UCSD-AML1 (cell line): ENCODE data around the gene MPV17.
"Not testable (repeated sequence)": the region's sequence is repeated elsewhere in the genome, so short reads cannot be mapped to it uniquely, and the experiment has no call there.

Source experiments
- DNase-seq: peaks from one replicate; lab custom pipeline; 2025; ENCODE audit not compliant: unreplicated experiment; lab: John Stamatoyannopoulos, UW

Gene MPV17

DNA sequence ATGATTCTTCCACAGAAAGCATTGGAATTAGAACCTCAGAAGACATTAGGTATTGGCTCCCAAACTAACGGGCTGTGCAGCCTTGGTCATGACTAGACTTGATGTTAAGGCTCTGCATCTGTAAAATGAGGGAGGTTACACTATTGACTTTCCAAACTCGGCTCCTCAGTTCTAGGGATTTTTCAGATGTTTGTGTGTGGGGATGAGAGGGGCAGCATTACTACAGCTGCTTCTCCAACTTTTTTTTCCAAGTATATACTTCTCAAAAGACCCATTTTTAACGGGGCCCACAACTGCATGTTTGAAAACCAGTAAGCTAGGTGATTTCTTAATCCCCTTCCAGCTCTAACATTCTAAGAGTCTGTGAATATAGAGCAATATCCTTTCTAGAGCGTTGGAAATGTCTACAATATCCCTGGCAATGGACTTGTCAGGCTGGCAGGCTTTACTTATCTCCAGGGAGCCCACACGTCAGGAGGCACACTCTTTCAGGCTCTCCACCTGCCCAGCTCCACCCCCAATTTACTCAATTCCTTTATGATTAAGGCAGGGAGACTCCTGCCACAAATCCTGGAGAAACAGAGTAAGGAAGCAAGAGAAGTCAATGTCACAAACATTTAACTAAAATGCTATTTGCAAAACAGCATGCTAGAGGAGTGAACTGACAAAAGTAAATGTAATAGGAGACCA, 844 bp upstream of the MPV17 start:
- no peak for DNase-seq

DNA sequence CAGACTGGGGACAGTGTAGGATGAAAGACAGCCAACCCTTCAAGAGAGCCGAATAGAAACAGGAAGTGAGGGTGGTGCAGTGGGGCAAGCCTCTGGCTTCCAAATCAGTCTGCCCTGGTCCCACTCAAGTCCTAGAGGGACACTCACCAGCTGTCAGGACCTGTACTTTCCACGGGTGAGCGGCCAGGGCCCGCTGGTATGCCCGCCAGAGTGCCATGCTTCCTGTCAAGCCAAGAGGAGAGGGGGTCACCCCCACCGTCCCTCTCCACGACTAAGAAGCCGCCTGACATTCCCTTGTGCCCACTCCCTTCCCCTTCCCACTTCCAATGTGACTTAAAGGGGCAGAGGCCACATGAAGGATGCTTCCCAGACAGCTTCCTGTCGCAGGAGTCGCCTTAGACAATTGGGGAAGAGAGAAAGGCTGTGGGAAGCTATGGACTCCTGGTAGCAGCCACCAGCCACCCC, 564 bp downstream of the MPV17 start:
- no peak for DNase-seq

DNA sequence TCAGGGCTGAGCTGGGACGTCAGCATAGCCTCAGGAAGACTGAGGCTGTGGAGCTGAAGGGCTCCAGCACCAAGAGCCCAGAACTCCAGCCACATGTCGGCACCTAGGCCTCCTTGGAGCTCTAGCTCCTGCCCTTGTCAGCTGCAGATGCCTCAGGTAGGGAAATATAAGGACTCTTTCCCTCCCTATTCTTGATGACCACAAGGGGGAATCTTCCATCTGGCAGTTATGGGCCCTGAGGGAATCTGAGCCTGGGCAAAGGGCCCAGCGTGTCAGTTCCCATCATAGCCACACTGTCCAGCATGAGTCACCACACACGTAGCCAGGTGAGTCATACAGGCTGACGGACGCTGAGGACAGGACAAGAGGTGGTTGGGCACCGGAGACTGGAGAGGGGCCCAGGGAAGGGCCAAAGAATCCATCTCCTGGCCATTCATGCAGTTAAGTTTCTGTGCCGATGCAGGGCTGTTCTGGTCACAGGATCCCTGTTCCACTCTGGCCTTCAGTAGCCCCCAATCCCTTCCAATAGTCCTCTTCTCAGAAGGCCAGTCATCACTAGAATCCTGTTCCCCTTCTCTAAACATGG, 1.8 kb downstream of the MPV17 start:
- DNase-seq: no peak

DNA sequence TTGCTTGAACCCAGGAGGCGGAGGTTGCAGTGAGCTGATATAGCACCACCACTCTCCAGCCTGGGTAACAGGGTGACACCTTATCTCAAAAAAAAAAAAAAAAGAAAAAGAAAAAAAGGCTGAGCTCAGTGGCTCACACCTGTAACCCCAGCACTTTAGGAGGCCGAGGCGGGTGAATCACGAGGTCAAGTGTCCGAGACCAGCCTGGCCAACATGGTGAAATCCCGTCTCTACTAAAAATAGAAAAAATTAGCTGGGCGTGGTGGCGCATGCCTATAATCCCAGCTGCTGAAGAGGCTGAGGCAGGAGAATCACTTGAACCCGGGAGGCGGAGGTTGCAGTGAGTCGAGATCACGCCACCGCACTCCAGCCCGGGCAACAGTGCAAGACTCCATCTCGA, 3.1 kb downstream of the MPV17 start:
- not testable (repeated sequence) for DNase-seq

DNA sequence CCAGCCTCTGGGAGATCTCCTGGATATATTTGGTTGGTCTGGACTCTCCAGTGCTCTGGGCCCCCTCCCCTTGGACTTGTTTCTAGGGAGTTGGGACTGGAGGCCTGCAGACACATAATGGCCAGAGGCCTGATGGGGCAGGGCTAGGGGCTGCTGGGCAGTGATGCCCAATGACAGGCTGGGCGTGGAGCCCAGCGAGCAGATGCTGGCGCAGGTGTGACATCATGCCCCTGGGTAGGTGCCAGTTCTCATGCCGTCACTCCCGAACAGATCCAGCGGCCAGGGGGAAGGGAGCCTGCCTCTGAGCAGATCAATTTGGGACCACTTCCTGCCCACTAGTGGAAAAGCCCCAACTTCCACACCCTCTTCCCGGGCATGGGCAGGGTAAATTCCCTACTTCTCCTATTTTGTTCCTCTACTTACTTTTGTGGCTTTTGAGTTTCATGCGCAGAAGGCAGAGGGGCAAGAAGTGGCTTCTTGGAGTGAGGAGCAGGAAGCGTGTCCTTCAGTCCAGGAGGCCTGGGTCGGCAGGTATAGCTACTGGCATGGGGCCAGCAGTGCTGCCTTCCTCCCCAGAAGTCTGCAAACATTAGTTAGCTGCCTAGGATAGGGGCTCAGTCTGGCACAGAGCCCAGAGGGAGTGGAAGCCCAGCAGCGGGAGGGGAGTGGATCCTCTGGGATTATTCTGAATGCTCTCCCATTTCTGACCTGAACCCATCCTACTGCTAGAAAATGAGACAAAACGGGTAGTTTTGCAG, 6.1 kb downstream of the MPV17 start:
- no peak for DNase-seq

DNA sequence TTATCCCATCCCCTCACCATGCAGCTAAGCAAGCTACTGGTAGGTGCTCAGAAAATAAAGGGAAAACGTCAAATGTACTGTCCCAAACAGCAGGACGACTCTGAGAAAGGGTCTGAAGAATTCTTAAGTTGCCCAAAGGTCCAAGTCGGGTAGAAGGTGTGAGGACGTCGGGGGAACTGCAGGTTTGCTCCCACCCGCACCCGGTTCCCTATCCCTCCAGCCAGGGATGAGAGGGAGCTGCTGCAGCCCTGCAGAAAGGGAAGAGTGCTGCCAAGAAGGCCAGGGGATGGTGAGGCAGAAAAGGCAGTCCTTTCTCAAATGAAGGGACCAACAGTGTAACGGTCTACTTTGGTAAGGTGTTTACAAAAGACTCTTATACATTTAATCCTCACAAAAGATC, 7.8 kb downstream of the MPV17 start:
- no peak for DNase-seq

DNA sequence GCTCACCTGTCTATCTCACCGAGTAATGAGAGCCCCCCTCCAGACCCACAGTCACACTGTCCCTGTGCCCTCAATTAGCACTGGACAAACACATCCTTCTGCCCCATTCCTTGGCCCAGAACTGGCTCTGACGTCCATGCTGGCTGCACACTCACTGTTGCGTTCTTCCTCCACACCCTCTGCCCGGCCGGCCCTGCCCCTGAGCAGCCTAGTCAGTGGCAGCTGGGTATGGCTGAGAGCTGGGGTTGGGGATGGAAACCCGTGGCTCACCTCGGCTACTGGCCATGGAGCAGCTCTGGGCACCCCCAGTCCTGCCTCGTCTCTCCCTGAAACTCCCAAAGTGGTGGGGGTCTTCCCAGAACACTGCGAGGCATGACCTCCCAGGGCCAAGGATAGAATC, 8.2 kb downstream of the MPV17 start:
- no peak for DNase-seq

DNA sequence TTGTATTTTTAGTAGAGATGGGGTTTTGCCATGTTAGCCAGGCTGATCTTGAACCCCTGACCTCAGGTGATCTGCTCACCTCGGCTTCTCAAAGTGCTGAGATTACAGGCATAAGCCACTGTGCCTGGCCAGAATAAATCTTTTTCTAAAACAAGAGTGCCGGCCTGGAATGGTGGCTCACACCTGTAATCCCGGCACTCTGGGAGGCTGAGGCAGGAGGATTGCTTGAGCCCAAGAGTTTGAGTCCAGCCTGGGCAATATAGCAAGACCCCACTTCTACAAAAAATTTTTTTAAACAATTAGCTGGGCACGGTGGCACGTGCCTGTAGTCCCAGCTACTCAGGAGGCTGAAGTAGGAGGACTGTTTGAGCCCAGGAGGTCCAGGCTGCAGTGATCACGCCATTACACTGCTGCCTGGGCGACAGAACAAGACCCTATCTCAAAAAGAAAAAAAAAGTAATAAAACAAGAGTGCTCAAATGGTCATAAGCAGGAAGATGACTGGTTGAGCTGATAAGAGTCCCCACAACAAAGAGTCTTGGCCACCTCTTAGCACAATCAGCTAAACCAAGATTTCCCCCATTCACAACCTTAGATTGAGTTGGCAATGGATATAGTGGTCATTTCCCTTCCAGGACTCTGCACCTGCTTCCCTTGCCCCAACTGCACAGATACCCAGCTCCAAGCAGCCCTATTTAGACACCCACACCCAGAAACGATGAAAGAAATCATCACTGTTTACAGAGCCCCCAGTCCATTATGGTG, 8.8 kb downstream of the MPV17 start:
- no peak for DNase-seq

DNA sequence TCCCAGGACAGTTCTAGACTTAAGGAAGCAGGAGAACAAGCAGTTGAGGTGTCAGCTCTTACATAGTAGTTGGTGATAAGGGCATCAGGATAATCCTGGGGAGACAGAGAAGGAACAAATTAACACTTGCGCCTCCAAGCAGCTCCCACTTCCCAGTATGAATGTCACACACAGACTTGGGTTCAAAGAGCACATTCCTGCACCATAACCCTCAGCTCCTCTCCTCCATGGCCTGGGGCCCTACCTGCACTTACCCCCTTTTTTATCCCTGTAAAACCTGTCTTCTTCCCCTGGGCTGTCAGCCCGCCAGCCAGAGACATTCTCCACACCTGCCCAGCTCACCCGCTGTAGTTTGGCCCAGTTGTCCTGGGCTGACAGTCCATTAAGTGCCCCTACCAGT, 10.7 kb downstream of the MPV17 start:
- no peak for DNase-seq

DNA sequence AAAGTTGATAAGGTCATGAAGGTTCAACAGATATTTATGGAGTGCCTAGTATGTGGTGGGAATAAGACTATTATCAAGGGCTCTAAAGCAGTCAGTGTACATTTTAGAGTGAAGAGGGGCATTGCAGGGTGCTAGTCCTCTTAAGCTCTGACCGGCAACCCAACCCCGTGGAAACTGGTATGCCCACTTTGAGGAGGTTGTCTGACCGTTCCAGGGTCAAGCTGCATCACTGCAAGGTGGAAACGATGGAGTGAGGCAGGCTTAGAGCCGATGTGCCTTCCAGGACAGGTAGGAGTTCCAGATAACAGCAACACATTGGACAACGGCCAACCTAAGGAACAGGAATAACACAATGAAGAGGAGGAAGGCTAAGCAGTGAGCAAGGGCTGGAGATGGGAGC, 13.2 kb downstream of the MPV17 start:
- no peak for DNase-seq

DNA sequence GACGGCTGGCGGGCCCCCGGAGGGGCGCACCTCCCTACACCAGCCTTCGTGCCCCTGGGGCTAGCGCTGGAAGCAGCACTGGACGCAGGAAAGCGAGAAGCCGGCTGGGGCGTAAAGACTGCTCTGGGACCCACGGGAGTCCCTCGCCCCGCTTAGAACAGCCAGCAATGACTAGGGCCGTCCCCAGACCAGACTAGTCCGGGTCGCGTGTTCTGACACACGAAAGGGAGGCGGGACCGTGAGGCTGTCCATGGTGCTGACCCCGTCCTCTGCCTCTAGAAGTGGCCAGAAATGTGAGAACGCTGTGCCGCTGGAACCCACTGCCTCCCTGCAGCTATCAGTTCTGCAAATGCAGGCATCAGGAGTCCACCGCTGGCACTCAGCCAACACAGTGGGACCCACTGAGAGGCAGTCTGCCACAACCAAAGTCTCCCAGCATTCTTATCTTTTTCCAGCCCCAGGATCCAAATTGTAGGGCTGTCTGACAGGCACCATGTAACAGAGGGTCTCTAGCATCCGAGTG, 14.5 kb downstream of the MPV17 start, which contains the start of gene UCN:
UCN (minus strand) TSS at position 87 of the 523 bp plus-strand sequence. CDS start 550 bp downstream, outside the sequence.
- no peak for DNase-seq

DNA sequence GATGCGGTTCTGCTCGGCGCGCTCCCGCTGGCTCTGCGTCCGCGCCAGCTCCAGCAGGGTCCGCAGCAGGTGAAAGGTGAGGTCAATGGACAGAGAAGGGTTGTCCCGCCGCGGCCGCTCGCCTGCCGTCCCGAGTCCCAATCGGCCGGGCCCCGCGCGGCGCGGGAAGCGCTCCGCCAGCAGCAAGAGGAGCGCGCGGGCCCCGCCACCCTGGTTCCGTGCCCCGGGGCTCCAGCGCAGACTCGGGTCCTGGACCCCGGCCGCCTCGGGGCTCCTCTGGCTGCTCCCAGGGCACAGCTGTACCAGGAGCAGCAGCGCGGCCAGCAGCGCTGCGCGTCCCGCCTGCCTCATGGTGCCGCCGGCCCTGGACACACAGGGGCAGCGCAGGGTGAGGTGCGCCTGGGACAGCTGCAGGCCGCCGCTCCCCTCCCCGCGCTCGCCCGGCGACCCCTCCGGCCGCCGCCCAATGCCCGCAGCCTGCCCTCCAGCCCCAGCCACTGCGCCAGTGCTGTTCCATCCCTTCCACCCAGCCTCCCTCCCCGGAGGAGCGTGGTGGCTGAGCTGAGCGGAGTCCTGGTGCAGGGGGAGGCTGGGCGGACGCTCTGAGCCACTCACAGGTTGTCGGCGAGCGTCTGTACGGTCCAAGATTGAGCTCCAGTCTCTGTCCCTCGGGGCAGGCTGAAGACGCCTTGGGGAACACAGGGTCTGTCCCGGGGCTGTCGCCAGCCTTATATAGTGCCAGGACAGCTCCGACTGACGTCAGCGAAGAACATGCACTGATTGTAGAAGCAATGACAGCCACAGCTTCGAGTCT, 15.1 kb downstream of the MPV17 start:
- no peak for DNase-seq

DNA sequence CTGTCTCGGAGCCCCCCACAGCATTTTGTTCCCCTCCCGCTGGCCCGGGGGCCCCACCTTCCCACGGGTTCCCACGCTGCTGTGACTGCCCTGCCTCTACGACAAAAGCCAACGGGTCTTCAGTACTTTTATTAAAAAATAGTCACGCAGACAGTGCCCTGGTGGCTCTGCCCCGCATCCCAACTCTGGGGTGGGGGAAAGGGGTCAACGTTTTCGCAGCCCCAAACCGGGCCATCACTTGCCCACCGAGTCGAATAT, 15.7 kb downstream of the MPV17 start:
- DNase-seq: no peak

DNA sequence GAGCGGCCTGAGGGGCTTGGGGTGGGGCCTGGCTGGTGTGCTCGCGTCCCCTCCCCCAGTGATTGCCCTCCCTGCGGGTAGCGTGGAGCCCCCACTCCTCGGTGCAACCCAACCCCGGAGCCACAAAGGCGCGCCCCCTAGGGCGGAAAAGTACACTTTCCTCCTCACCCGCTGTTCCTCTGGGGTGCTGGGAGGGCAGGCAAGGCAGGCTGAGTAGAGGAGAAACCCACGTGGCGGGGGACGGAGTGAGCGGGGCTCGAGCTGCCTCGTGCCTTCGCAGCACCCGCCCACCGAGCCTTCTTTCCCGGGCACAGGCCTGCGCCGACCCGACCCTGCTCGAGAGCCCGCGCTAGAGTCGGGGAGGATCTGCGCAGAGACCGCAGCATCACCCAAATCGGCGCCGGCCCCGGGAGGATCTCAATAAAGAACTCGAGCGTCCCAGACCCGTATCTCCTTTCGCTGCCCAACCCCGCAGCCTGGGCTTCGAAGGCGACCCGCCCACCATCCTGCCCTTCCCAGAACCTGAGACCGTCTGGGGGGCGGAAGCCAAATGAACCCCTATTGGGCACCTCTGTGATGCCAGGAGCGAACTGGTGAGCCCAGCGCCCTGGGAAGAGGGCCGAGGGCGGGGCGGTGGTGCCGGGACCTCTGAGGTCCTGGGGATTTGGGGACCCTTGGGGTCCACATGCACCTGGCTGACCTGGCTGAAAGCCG, 16.2 kb downstream of the MPV17 start:
- no peak for DNase-seq

DNA sequence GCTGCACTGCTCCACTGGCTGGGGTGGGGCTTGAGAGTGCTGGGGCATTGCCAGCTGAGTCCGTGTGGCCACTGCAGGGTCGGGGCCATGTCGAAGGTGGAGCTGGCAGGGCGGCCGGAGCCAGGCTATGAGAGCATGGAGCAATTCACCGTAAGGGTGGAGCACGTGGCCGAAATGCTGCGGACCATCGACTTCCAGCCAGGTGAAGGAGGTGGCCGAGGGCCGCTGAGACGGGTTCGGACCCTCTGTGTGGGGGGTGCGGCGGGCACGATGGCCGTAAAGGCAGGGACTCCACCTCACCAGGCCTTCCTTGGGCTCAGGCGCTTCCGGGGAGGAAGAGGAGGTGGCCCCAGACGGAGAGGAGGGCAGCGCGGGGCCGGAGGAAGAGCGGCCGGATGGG, 16.8 kb downstream of the MPV17 start:
- no peak for DNase-seq

DNA sequence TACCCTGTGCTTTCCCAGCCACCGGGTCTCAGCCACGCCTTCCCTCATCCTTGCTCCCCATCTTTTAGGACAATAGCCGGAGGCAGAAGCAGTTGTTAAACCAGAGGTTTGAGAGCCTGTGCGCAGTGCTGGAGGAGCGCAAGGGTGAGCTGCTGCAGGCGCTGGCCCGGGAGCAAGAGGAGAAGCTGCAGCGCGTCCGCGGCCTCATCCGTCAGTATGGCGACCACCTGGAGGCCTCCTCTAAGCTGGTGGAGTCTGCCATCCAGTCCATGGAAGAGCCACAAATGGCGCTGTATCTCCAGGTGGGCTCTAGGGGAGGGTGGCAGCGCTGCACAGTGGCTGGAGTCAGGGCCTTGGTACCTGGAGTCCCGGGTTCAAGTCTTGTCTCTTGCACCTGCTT, 17.4 kb downstream of the MPV17 start:
- no peak for DNase-seq

DNA sequence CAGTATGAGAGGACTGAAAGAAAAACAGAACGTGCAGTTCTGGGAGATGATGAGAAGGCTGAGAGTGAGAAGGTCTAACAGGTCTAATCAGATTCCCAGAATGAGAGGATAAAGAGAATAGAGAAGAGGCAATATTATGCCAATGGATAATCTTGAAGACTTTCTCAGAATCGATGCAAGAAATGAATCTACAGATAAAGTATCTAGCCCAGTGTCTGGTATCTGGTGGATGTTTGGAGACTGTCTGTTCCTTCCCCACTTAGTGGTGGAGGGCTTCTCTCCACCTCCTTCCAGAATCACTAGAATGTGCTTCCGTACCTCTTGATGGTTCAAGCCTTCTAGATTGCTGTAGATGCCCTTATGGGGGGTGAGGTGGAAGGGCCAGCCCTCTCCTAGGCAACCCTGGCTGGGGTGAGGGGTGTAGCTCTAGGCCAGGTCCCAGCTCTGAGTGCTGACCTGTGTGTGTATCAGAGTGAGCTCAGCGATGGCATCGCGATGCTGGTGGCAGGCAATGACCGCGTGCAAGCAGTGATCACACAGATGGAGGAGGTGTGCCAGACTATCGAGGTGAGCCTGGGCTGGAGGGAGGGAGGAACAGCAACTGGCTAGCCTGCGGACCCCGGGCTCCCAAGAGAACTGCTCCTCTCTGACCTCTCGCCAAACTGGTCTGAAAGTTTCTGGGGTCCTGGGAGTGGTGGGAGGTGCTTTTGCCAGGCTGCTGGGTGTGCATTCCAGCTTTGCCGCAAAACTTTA, 18.2 kb downstream of the MPV17 start:
- no peak for DNase-seq

DNA sequence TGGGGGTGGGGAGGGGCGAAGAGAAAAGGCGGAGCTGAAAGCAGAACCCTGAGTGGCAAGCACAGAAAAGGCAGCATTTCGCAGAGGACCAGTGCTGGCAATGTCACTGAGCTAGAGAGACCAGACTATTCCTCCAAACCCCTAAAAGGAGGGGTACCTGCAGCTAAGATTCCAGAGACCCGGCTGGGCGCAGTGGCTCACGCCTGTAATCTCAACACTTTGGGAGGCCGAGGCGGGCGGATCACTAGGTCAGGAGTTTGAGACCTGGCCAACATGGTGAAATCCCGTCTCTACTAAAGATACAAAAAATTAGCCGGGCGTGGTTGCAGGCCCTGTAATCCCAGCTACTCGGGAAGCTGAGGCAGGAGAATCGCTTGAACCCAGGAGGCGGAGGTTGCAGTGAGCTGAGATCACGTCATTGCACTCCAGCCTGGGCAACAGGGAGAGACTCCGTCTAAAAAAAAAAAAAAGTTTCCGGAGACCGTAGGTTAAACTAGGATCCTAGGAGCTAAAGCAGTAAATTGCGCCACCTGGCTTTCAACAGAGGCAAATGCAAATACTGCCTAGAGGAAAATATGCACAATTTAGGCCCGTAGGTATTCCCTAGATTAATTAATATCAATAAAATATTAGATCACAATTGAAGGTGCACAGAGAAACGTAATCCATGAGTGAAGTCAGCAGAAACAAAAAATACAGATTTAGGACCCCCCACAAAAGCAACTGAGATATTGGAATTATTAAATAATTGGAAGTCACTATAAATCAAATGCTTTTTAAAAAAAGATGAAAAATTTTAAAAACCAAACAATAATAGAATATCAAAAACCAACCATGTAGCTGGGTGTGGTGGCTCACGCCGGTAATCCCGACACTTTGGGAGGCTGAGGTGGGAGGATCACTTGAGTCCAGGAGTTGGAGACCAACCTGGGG, 19.5 kb downstream of the MPV17 start:
- no peak for DNase-seq
